ENCODE measurements around the gene KIAA1549.

The KIAA1549 gene

GRCh38 chr7:139004321-139005090 is 23.3 kb upstream of the KIAA1549 start:
- no peaks in the 10 kb centered on the region for H3K4me1 ChIP-seq (ENCODE audit: low read depth, poor library complexity, severe bottlenecking)
- no peak overlapping the region for H3K9ac ChIP-seq
- H3K4me3 ChIP-seq (IDR thresholded peaks at IDR 0.05; ENCODE audit: insufficient read depth, low read depth, low read length), result no peak overlapping the region
- H3K4me2 ChIP-seq, result no peak overlapping the region
- H4K20me1 ChIP-seq (ENCODE audit: insufficient read depth), result no peaks in the 10 kb centered on the region
- H2AFZ ChIP-seq (ENCODE audit: low read depth), result no peak overlapping the region
- H3K36me3 ChIP-seq (ENCODE audit: insufficient read depth), result no peaks in the 10 kb centered on the region
- H3K27ac ChIP-seq, result no peak overlapping the region
- H3K27me3 ChIP-seq (ENCODE audit: insufficient read depth, low read depth), result no peaks in the 10 kb centered on the region
- TF ChIP-seq CTCF (conservative IDR thresholded peaks at IDR 0.05; ENCODE audit: low read depth, low read length), result no peak
- no peaks in the 10 kb centered on the region for H3K79me2 ChIP-seq (ENCODE audit: insufficient read depth, low read depth)

GRCh38 chr7:138999414-138999813 is 18.2 kb upstream of the KIAA1549 start:
- Histone ChIP-seq H3K4me2 (no peak overlapping the region), H3K9ac (no peak overlapping the region), H3K27ac (no peak overlapping the region), H4K20me1 (ENCODE audit: insufficient read depth) (no peaks in the 10 kb centered on the region), H3K79me2 (ENCODE audit: insufficient read depth, low read depth) (no peaks in the 10 kb centered on the region), H2AFZ (ENCODE audit: low read depth) (no peak overlapping the region), H3K27me3 (ENCODE audit: insufficient read depth, low read depth) (no peaks in the 10 kb centered on the region), H3K4me3 (IDR thresholded peaks at IDR 0.05; ENCODE audit: insufficient read depth, low read depth, low read length) (no peak overlapping the region), H3K36me3 (ENCODE audit: insufficient read depth) (no peaks in the 10 kb centered on the region), H3K4me1 (ENCODE audit: low read depth, poor library complexity, severe bottlenecking) (no peaks in the 10 kb centered on the region)
- no peak for TF ChIP-seq CTCF (conservative IDR thresholded peaks at IDR 0.05; ENCODE audit: low read depth, low read length)

- no peaks in the 10 kb centered on the region for H4K20me1 ChIP-seq (ENCODE audit: insufficient read depth)
- no peaks in the 10 kb centered on the region for H3K79me2 ChIP-seq (ENCODE audit: insufficient read depth, low read depth)
- H3K36me3 ChIP-seq (ENCODE audit: insufficient read depth), result no peaks in the 10 kb centered on the region
- no peak overlapping the region for H3K4me3 ChIP-seq (IDR thresholded peaks at IDR 0.05; ENCODE audit: insufficient read depth, low read depth, low read length)
- no peak overlapping the region for H3K27ac ChIP-seq
- H3K4me1 ChIP-seq (ENCODE audit: low read depth, poor library complexity, severe bottlenecking), result no peaks in the 10 kb centered on the region
- H2AFZ ChIP-seq (ENCODE audit: low read depth), result no peak overlapping the region
- H3K4me2 ChIP-seq, result no peak overlapping the region
- no peaks in the 10 kb centered on the region for H3K27me3 ChIP-seq (ENCODE audit: insufficient read depth, low read depth)
- no peak for TF ChIP-seq CTCF (conservative IDR thresholded peaks at IDR 0.05; ENCODE audit: low read depth, low read length)
- no peak overlapping the region for H3K9ac ChIP-seq
Measured at GRCh38 chr7:138992052-138992531, 10.9 kb upstream of the KIAA1549 start.

- H4K20me1 ChIP-seq (ENCODE audit: insufficient read depth), result no peaks in the 10 kb centered on the region
- H3K27me3 ChIP-seq (ENCODE audit: insufficient read depth, low read depth), result no peaks in the 10 kb centered on the region
- no peak overlapping the region for H3K27ac ChIP-seq
- no peak overlapping the region for H3K4me3 ChIP-seq (IDR thresholded peaks at IDR 0.05; ENCODE audit: insufficient read depth, low read depth, low read length)
- no peak overlapping the region for H2AFZ ChIP-seq (ENCODE audit: low read depth)
- no peaks in the 10 kb centered on the region for H3K4me1 ChIP-seq (ENCODE audit: low read depth, poor library complexity, severe bottlenecking)
- no peaks in the 10 kb centered on the region for H3K79me2 ChIP-seq (ENCODE audit: insufficient read depth, low read depth)
- no peaks in the 10 kb centered on the region for H3K36me3 ChIP-seq (ENCODE audit: insufficient read depth)
- no peak overlapping the region for H3K9ac ChIP-seq
- no peak for TF ChIP-seq CTCF (conservative IDR thresholded peaks at IDR 0.05; ENCODE audit: low read depth, low read length)
- H3K4me2 ChIP-seq, result no peak overlapping the region
Measured at GRCh38 chr7:138987686-138988085, 6.5 kb upstream of the KIAA1549 start.

All from KMS-11 (cell line).